GM12878 (cell line): ENCODE measurements around the gene HNRNPF. TPM values are rescaled to one million over a fixed set of nuclear protein-coding genes. Genes with fewer than 3 reads are reported as not detected.

ENCODE experiments used
- ATAC-seq: fragments of 200-7000 bp; cut with Tn5 transposase; 3 replicates; pipeline ENCODE4 v1.9.1; 2020; ENCODE audit warnings: mild to moderate bottlenecking, moderate library complexity
- BruUV-seq: library from RNA; stranded (reverse); fragments of 400-500 nt; replicated peaks from 2 replicates; lab custom pipeline; 2021; lab: Mats Ljungman, UMichigan
- CTCF ChIA-PET: fragments of 300-600 bp; sonication (Branson Sonifier 250); formaldehyde crosslinking; extraction: SDS; loops from one replicate; lab custom pipeline; 2021; ENCODE audit warnings: inconsistent platforms; lab: Yijun Ruan, JAX
- POLR2A ChIA-PET: fragments of 350-600 bp; formaldehyde crosslinking; extraction: SDS; loops from one replicate; lab custom pipeline; 2021; ENCODE audit warnings: inconsistent platforms; lab: Charles Lee
- RAD21 ChIA-PET: fragments of 300-600 bp; sonication (Branson Sonifier 250); formaldehyde crosslinking; loops from one replicate; lab custom pipeline; 2023; ENCODE audit warnings: antibody characterized with exemption; ENCODE audit not compliant: unreplicated experiment; lab: Charles Lee
- SMC1A ChIA-PET: fragments of 300-600 bp; sonication (Branson Sonifier 250); formaldehyde crosslinking; loops from one replicate; lab custom pipeline; 2023; ENCODE audit not compliant: unreplicated experiment, uncharacterized antibody; lab: Charles Lee
- DNase-seq: peaks from one replicate; pipeline ENCODE4 v3.0.0-alpha.2; 2011; ENCODE audit warnings: low read depth, low spot score
- FAIRE-seq: peaks from 3 replicates; lab custom pipeline; 2011; peaks lifted over from hg19 to GRCh38; lab: Jason Lieb, UNC
- H2AFZ ChIP-seq: 2 replicates; pipeline ENCODE4 v1.6.0; 2011; ENCODE audit warnings: low read depth, low read length, control low read depth; ENCODE audit not compliant: control insufficient read depth
- H3K27ac ChIP-seq: 2 replicates; pipeline ENCODE4 v1.5.1; 2011; ENCODE audit warnings: control low read depth; ENCODE audit not compliant: control insufficient read depth, insufficient read depth
- H3K27me3 ChIP-seq, 2 experiments: replicated peaks in 1 of 2; 2 replicates each; pipeline versions ENCODE4 v1.6.0 to v1.6.1; 2011; ENCODE audit warnings: low read length in 1 of 2; ENCODE audit not compliant: control insufficient read depth in 2 of 2, insufficient read depth in 2 of 2
- H3K36me3 ChIP-seq, 2 experiments: 2 replicates each; pipeline ENCODE4 v1.5.1; 2011; ENCODE audit warnings: low read length in 1 of 2; ENCODE audit not compliant: control insufficient read depth in 2 of 2, insufficient read depth in 2 of 2
- H3K4me1 ChIP-seq: 2 replicates; pipeline ENCODE4 v1.6.1; 2011; ENCODE audit warnings: mild to moderate bottlenecking, low read length, moderate library complexity, mixed read lengths; ENCODE audit not compliant: control insufficient read depth, insufficient read depth
- H3K4me2 ChIP-seq: 2 replicates; pipeline ENCODE4 v1.6.0; 2011; ENCODE audit warnings: control low read depth; ENCODE audit not compliant: control insufficient read depth, insufficient read depth
- H3K4me3 ChIP-seq: fragments of 200-600 bp; sonication (generic); 2 replicates; pipeline ENCODE4 v1.5.1; 2016
- H3K79me2 ChIP-seq: 2 replicates; pipeline ENCODE4 v1.6.0; 2011; ENCODE audit warnings: low read length; ENCODE audit not compliant: control insufficient read depth, insufficient read depth
- H3K9ac ChIP-seq: 2 replicates; pipeline ENCODE4 v1.8.0; 2011; ENCODE audit warnings: low read length, control low read depth, mixed read lengths; ENCODE audit not compliant: control insufficient read depth, insufficient read depth
- H3K9me3 ChIP-seq: replicated peaks from 3 replicates; pipeline ENCODE4 v1.5.1; 2011; ENCODE audit warnings: mild to moderate bottlenecking, low read length; ENCODE audit not compliant: control insufficient read depth, insufficient read depth
- H4K20me1 ChIP-seq: 2 replicates; pipeline ENCODE4 v1.6.0; 2011; ENCODE audit not compliant: control insufficient read depth, insufficient read depth
- CHD2 ChIP-seq: IDR thresholded peaks from 2 replicates; pipeline ENCODE4 v1.6.1; 2011; ENCODE audit warnings: low read depth, low read length, improper control_type of control experiment, borderline replicate concordance
- NFXL1 ChIP-seq: fragments of 450-650 bp; IDR thresholded peaks from 2 replicates; pipeline ENCODE4 v1.6.1; 2017; ENCODE audit warnings: antibody characterized with exemption, mild to moderate bottlenecking, borderline replicate concordance
- NR2C2 ChIP-seq: IDR thresholded peaks from 2 replicates; pipeline ENCODE4 v1.6.1; 2011; ENCODE audit warnings: borderline replicate concordance, low read depth; ENCODE audit not compliant: control insufficient read depth, insufficient read length
- POLR2AphosphoS2 ChIP-seq: IDR thresholded peaks from 2 replicates; pipeline ENCODE4 v1.6.1; 2011; ENCODE audit warnings: low read depth, mild to moderate bottlenecking, low read length, improper control_type of control experiment, moderate library complexity
- whole genome bisulfite sequencing: methylation state at CpG from one replicate; pipeline ENCODE4 v1.1.6; 2016; ENCODE audit warnings: low lambda C conversion rate; ENCODE audit not compliant: insufficient replicate concordance, insufficient coverage; ENCODE audit errors: missing lambda C conversion rate; 5-methylcytosine and 5-hydroxymethylcytosine counted together
- in situ Hi-C: fragments of 300-500 bp; cut with MboI; formaldehyde crosslinking; loops from 9 replicates; pipeline ENCODE4 v1.14.3; 2018; ENCODE audit warnings: mixed read lengths
- intact Hi-C: fragments of 100-400 bp; cut with micrococcal nuclease; formaldehyde crosslinking; loops from one replicate; pipeline ENCODE4 v1.14.2; 2022; ENCODE audit not compliant: unreplicated experiment
- polyA plus RNA-seq, 11 experiments: library from polyadenylated mRNA; depleted of rRNA in 4 of 11; unstranded in 6 of 11; stranded (reverse) in 5 of 11; fragments of >200 nt; fragmentation: Nextera tagmentation in 4 of 11; fragmentation: Illumina TruSeq in 1 of 11; extraction: Ambion mirVana in 4 of 11; extraction: Trizol in 1 of 11; gene quantifications; 1 replicate in 1 of 11; 2 replicates in 10 of 11; pipeline versions ENCODE4 v1.2.1 to v1.2.3, GENCODE V29; 2011 to 2016; ENCODE audit warnings: inconsistent platforms in 2 of 11, missing spikeins in 2 of 11, low read depth in 1 of 11
- total RNA-seq, 4 experiments: library from RNA; depleted of rRNA in 3 of 4; stranded (reverse); fragments of >200 nt in 3 of 4; fragmentation: Illumina TruSeq in 1 of 4; extraction: Trizol in 1 of 4; gene quantifications; 2 replicates each; pipeline versions ENCODE4 v1.2.1 to v1.2.3, GENCODE V29; 2013 to 2021
- TF ChIP-seq, protein P1 (sequence below): fragments of 450-650 bp; IDR thresholded peaks from 2 replicates; pipeline ENCODE4 v1.6.1; 2016; ENCODE audit warnings: mild to moderate bottlenecking
- TF ChIP-seq, protein P2 (sequence below): fragments of 450-650 bp; IDR thresholded peaks from 2 replicates; pipeline ENCODE4 v1.6.1; 2017; ENCODE audit warnings: mild to moderate bottlenecking

Gene HNRNPF
- total and polyA plus RNA-seq, 10 of the 15 experiments (the other 5 are each of a cell fraction or from before 2014, with no cell fraction given) = 156 to 373 (median 293) TPM

DNA sequence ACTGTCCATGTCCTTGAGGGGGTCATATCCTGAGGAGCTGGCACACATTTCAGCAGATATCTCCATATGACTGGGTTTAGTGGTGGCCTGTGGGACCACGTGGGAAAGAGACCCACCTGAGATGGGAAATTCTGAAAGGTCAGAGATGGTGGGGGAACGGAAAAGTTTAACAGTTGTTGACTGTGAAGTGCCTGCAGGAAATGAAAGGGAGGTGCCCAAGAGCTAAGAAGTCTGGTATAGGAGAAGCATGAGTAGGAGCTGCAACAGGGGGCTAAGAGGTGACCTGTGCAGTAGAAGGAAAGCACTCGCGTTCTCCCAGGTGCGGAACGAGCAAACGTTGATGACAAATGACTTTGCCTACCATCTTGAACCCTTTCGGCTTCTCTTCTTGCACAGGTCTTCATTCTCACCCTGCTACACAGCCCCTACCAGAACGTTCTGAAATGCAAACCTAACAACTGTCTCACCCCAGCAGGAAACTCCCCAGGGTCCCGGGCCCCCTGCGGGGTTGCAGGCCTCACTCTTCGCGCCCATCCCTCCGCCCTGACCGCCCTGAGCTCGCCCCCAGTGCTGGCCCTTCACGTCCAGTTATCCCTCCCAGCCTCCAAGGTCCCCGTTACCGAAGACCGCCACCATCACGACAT is 47.3 kb downstream of the HNRNPF start:
- Histone ChIP-seq H3K9ac (peak overlapping the region; percentile 66), H3K4me1 (peaks cover 4% of the 10 kb centered on the region), H2AFZ (peak overlapping the region; percentile 84), H3K79me2 (no peaks in the 10 kb centered on the region), H3K4me2 (peak overlapping the region; percentile 91), H3K36me3 (no peaks in the 10 kb centered on the region), H3K27me3 (no peaks in the 10 kb centered on the region), H3K9me3 (no peaks in the 10 kb centered on the region), H3K4me3 (peak overlapping the region; percentile 77), H4K20me1 (no peaks in the 10 kb centered on the region), H3K27ac (no peak overlapping the region; the same call in 1 of the 2 replicates)
- ChIA-PET POLR2A (no interaction called here), SMC1A (no interaction called here), RAD21 (no interaction called here), CTCF (no interaction called here)
- WGBS = 17% methylated on average over 21 of the region's 21 CpGs
- no peak for DNase-seq
- intact Hi-C loops (no loop called here), in situ Hi-C loops (loop anchor here (25.0 kb wide), 1 partner anchor 149 kb away; no protein-coding TSS in a partner anchor)
- BruUV-seq = TSS peak; percentile 95
- no peak for FAIRE-seq
- TF ChIP-seq NR2C2 = no peak
- no peak for TF ChIP-seq POLR2AphosphoS2
- TF ChIP-seq, protein P1, sequence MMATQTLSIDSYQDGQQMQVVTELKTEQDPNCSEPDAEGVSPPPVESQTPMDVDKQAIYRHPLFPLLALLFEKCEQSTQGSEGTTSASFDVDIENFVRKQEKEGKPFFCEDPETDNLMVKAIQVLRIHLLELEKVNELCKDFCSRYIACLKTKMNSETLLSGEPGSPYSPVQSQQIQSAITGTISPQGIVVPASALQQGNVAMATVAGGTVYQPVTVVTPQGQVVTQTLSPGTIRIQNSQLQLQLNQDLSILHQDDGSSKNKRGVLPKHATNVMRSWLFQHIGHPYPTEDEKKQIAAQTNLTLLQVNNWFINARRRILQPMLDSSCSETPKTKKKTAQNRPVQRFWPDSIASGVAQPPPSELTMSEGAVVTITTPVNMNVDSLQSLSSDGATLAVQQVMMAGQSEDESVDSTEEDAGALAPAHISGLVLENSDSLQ = no peak
- TF ChIP-seq NFXL1 = no peak
- TF ChIP-seq CHD2 = no peak
- TF ChIP-seq, protein P2, sequence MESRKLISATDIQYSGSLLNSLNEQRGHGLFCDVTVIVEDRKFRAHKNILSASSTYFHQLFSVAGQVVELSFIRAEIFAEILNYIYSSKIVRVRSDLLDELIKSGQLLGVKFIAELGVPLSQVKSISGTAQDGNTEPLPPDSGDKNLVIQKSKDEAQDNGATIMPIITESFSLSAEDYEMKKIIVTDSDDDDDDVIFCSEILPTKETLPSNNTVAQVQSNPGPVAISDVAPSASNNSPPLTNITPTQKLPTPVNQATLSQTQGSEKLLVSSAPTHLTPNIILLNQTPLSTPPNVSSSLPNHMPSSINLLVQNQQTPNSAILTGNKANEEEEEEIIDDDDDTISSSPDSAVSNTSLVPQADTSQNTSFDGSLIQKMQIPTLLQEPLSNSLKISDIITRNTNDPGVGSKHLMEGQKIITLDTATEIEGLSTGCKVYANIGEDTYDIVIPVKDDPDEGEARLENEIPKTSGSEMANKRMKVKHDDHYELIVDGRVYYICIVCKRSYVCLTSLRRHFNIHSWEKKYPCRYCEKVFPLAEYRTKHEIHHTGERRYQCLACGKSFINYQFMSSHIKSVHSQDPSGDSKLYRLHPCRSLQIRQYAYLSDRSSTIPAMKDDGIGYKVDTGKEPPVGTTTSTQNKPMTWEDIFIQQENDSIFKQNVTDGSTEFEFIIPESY = no peak
- peak; percentile 5 for ATAC-seq
